GM19099 (cell line): ENCODE measurements around the gene DPF1.

Experiments
- POLR2A ChIP-seq: IDR thresholded peaks from 3 replicates; pipeline ENCODE4 v1.6.1; 2011; ENCODE audit warnings: low read depth; ENCODE audit not compliant: insufficient read length; ENCODE audit errors: extremely low read depth

Gene DPF1

GRCh38 chr19:38253788-38254187 lies 29.8 kb upstream of the DPF1 start:
- no peak for TF ChIP-seq POLR2A

GRCh38 chr19:38252941-38253691 lies 29.1 kb upstream of the DPF1 start:
- no peak for TF ChIP-seq POLR2A

DNA sequence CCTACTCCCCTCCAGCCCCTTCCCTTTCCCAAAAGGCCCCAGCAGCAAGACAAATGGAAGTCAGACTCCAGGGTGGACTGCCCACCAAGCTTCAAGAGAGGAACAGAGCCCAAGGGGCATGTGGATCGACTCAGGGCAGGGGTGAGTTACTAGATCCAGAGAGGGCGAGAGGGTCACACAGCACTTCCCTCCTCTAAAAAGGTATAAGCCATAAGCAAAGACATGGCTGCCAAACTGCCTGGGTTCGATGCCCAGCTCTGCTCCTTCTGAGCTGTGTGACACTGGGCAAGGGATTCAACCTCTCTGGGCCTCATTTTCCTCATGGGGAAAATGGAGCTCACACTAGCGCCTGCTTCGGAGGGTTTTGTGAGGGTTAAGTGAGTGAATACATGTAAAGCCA lies 28.4 kb upstream of the DPF1 start:
- TF ChIP-seq POLR2A: no peak

DNA sequence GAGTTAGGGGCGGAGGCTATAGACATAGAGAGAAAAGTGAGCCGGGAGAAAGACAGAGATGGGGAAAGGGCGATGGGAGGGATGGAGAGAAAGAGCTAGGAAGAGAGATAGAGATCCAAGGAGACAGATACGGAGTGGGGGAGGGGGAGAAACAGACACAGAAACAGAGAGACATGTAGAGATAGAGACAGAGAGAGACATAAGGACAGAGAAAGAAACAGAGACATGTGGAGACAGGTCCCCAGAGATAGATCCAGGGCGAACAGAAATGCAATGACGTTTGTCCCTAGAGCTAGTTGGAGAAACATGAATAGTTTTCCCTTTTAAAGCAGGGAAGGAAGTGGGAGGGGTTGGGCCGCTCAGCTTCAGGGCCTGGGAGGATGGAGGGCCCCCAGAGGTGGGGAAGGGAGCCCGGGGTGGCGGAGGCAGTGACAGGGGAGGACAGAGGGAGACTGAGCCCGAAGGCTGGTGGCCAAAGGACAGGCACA lies 27.6 kb upstream of the DPF1 start:
- TF ChIP-seq POLR2A: no peak

DNA sequence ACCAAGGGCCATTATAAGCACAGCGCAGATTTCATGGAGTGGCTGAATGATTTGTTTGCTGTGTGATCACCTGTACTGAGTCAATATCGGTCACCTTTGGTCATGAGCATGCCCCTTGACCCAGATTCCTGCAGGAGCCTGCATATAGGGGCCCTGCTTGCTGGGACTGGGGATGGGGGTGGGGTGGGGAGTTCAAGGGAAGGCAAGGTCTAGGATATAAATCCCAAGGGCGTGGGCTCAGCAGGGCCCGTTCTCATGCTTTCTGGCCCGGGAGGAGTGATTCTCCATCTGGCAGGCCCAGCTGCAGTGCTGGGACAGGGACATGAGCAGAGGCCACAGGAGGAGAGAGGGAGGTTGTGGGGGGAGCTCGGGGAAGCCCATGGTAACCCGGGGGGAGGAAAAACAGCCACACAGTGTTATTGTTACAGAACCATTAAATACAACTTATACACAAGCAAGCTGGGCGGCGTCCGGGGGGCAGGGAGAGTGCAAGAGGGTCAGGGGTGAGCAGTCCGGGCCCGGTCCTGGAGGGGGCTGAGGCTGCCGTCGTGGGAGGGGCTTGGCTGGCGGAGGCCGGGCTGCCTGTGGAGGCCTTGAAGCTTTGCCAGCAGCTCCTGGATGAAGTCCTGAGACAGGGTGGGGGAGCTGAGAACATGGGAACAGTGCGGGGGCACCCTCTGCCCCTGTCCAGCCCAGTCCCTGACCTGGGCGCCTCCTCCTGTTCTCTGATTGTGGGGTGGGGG lies 27.0 kb upstream of the DPF1 start:
- TF ChIP-seq POLR2A: no peak

DNA sequence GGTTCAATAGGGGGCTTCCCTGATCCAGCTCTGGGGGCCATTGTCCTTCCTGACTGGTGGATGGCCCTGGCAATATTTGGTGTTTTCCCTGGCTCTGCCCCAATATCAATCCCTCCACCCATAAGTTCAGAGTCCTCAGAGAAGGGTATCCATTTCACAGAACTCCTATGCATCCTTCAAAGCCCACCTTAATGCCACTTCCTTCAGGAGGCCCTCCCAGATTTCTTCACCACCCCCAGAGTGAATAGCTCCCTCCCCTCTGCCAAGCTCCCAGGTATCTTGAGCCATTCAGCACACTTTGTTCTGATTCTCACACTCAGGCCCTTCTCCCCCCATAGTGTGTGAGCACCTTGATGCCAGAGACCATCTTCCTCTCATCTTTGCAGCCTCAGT lies 26.4 kb upstream of the DPF1 start:
- TF ChIP-seq POLR2A: no peak

DNA sequence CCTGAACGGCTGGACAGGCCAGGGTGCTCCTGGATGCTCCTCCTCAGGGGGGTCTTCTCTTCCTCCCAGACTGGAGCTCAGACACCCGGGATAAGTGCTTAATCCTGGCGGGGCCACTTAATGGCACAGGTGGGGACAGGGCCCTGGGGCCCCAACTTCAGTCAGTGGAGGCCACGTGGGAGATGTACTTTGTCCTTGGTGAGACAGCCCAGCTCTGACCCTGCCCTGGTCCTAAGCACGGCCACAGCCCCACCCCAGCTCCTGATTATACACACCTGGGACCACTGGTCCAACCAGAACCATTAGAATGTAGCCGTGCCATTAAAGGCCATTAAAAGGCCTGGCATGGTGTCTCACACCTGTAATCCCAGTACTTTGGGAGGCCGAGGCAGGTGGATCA lies 24.4 kb upstream of the DPF1 start:
- TF ChIP-seq POLR2A: no peak

DNA sequence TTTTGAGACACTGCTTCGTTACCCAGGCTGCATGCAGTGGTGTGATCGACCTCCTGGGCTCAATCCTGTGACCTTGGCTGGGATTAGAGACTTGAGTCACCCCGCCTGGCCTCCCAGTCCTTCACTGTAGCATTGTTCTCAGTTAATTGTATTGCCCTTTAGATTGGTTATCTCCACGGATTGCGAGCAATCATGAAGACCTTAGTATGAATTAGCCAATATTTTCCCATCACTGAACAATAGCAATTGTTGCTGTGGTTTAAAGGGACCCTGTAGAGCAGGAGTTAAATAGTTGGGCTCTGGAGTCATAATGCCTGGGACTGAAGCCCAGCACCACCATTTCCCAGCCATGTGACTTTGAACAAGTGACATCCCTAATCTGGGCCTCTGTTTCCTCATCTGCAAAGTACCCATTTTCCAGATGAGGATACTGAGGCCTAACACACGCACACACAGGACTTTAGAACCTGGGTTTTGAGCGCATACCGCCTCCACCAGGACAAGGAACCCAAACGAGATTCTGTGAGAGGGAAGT lies 23.8 kb upstream of the DPF1 start:
- TF ChIP-seq POLR2A: no peak

DNA sequence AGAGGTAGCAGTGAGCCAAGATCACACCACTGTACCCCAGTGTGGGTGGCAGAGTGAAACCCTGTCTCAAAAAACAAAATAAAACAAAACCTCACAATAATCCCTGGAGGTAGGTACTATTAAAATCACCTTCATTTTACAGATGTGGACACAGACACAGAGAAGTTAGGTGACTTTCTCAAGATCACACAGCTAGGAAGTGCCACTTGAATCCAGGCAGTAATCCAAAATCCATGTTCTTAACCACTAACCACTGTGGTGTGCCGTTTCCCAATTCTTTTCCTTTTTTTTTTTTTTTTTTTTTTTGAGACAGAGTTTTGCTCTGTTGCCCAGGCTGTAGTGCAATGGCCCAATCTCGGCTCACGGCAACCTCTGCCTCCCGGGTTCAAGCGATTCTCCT lies 23.1 kb upstream of the DPF1 start:
- TF ChIP-seq POLR2A: no peak

- TF ChIP-seq POLR2A: no peak
Observed at GRCh38 chr19:38245826-38246498, 21.9 kb upstream of the DPF1 start.

DNA sequence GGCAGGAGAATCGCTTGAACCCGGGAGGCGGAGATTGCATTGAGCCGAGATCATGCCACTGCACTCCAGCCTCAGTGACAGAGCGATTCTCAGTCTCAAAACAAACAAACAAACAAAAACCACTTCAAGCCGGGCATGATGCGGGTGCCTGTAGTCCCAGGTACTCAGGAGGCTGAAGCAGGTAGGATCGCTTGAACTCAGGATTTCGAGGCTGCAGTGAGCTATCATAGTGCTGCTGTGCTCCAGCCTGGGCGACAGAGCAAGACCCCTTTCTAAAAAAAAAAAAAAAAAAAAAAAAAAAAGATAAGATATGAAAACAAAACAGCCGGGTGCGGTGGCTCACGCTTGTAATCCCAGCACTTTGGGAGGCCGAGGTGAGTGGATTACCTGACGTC lies 19.3 kb upstream of the DPF1 start:
- TF ChIP-seq POLR2A: no peak

DNA sequence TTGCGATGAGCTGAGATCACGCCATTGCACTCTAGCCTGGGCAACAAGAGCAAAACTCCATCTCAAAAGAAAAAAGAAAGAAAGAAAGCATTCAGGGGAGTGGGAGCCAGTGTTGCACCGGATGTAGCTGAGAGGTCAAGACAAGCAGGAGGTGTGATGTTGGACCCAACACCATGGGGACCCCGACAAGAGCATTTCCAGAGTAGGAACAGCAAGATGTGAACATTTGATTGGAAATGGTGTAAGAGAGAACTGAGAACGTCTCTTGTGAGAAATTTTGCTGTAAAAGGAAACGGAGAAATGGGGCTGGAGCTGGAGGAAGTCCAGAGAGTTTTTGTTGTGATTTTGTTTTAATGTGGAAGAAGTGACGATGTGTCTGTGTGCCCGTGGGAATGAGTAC lies 15.8 kb upstream of the DPF1 start:
- no peak for TF ChIP-seq POLR2A

- TF ChIP-seq POLR2A: no peak
Observed at GRCh38 chr19:38234615-38235014, 10.6 kb upstream of the DPF1 start.

DNA sequence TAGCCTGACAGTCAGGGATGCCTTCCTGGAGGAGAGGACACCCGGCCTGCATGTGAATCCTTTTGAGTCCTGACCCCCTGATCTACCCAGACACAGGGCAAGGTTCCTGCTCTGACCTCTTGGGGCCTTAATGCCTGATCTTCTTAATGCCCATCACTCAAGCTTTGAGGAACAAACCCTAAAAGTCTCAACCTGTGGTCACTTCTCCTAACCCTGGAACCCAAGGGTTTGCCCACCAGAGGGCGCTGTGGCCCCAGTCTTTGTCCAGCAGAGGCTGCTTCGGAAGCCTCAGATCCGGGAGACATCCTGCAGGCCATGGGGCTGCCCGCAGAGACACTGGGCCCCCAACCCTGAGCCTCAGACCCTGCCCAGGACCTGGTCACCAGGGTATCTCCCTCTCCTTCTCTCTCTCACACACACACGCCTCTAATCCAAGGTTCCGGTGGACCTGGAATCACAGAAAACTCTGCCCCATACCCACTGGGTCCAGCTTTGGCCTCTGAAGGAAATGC lies 9.8 kb upstream of the DPF1 start:
- no peak for TF ChIP-seq POLR2A

- TF ChIP-seq POLR2A: no peak
Observed at GRCh38 chr19:38231918-38232317, 7.9 kb upstream of the DPF1 start.
